GM21737 (cell line): ENCODE results near the gene BCL2L12.

Source experiments
- ATAC-seq: cut with Tn5 transposase; IDR thresholded peaks from one replicate; pipeline ENCODE4 v1.9.1; 2021; ENCODE audit warnings: mild to moderate bottlenecking, moderate library complexity; ENCODE audit not compliant: unreplicated experiment

BCL2L12 gene

GRCh38 chr19:49641688-49642491, 23.8 kb upstream of the BCL2L12 start, which contains the start of gene SCAF1:
SCAF1 (plus strand) TSS chr19:49642209; CDS start chr19:49645027, 2,818 bp downstream.
- peak; percentile 64 for ATAC-seq

DNA sequence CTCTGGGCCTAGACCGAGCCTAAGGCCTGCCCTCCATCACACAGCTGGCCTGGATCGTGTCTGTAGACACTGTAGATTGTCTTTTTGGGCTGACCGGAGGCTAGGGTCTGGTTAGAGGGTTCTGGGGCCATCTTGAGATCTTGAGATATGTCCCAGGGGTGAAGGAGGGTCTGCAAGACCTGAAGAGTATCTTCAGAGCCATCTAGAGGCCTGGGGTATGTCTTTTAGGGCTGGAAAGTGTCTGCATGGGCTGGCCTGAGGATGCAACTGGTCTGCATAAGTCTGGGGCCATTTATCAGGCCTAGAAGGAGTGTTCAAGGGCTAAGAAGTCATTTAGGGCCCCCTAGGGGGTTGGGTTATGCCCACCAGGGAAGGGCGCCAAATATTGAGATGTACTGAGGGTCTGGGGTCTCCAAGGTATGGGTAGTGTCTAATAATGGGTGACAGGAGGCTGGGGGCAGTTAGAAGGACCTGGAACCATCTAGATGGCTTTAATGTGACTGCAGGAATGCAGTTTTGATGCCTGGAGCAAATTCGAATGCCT, 23.2 kb upstream of the BCL2L12 start:
- ATAC-seq: no peak

- ATAC-seq: no peak
Measured at GRCh38 chr19:49643466-49643865, 22.3 kb upstream of the BCL2L12 start.

- no peak for ATAC-seq
Measured at GRCh38 chr19:49645592-49645991, 20.1 kb upstream of the BCL2L12 start.

DNA sequence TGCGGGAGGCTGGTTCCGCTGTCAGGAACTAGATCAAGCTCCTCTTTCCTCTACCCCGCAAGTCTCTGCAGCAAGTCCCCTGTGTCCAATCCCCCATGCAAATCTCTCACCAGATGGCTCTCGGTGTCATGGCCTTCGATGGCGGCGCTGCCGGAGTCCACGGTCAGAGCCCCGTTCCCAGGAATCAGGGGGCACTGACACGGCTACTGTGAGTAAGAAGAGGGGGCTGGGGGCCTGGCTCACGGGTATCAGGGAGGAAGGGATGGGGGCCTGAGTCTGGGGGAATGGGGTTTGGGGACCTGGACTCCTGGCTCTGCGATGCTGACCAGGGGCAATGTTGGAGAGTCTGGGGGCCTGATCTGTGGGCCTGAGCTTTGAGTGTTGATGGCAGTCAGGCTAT, 19.7 kb upstream of the BCL2L12 start:
- ATAC-seq: no peak

DNA sequence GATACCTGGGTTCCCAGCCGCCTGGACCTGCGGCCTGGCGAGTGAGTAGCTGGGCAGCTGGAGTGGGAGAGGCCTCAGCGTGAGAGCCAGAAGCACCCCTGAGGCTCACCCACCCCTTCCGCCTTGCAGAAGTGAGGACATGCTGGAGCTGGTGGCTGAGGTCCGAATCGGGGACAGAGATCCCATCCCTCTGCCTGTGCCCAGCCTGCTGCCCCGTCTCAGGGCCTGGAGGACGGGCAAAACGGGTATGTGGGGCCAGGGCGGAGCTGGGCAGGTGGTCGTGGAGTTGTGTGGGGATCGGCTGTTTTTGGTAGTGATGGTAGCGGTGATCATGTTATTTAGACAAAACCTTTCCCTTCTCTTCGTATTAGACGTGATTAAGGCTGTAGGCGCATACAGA, 19.1 kb upstream of the BCL2L12 start:
- no peak for ATAC-seq

- no peak for ATAC-seq
Measured at GRCh38 chr19:49651029-49651819, 14.5 kb upstream of the BCL2L12 start.

- no peak for ATAC-seq
Measured at GRCh38 chr19:49651820-49652550, 13.7 kb upstream of the BCL2L12 start.

DNA sequence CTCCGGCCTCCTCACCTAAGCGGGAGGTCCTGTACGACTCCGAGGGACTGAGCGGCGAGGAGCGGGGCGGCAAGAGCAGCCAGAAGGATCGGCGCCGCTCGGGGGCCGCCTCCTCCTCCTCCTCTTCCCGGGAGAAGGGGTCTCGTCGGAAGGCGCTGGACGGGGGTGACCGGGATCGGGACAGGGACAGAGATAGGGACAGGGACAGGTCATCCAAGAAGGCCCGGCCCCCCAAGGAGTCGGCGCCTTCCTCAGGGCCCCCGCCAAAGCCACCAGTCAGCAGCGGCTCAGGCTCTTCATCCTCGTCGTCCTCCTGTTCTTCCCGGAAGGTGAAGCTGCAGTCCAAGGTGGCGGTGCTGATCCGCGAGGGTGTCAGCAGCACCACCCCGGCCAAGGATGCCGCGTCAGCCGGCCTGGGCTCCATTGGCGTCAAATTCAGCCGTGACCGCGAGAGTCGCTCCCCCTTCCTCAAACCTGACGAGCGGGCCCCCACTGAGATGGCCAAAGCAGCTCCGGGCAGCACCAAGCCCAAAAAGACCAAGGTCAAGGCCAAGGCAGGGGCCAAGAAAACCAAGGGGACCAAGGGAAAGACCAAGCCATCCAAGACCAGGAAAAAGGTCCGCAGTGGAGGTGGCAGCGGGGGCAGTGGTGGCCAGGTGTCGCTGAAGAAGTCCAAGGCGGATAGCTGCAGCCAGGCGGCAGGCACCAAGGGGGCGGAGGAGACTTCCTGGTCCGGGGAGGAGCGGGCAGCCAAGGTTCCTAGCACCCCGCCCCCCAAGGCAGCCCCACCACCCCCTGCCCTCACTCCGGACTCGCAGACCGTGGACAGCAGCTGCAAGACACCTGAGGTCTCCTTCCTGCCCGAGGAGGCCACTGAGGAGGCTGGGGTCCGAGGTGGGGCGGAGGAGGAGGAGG, 12.9 kb upstream of the BCL2L12 start:
- no peak for ATAC-seq

- ATAC-seq: no peak
Measured at GRCh38 chr19:49653466-49653806, 12.3 kb upstream of the BCL2L12 start.

DNA sequence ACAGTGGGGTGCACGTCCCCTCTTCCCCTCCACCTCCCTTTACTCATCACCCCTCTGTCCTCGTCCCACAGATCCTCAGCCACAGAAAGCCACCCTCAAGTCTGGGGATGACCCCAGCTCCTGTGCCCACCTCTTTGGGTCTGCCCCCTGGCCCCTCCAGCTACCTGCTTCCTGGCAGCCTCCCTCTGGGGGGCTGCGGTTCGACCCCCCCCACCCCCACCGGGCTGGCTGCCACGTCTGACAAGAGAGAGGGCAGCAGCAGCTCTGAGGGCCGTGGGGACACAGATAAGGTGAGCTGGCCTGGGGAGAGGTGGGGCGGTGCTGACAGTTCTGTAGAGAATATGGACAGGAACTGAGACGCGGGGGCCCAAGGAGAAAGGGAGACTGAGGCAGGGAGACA, 11.2 kb upstream of the BCL2L12 start:
- no peak for ATAC-seq

DNA sequence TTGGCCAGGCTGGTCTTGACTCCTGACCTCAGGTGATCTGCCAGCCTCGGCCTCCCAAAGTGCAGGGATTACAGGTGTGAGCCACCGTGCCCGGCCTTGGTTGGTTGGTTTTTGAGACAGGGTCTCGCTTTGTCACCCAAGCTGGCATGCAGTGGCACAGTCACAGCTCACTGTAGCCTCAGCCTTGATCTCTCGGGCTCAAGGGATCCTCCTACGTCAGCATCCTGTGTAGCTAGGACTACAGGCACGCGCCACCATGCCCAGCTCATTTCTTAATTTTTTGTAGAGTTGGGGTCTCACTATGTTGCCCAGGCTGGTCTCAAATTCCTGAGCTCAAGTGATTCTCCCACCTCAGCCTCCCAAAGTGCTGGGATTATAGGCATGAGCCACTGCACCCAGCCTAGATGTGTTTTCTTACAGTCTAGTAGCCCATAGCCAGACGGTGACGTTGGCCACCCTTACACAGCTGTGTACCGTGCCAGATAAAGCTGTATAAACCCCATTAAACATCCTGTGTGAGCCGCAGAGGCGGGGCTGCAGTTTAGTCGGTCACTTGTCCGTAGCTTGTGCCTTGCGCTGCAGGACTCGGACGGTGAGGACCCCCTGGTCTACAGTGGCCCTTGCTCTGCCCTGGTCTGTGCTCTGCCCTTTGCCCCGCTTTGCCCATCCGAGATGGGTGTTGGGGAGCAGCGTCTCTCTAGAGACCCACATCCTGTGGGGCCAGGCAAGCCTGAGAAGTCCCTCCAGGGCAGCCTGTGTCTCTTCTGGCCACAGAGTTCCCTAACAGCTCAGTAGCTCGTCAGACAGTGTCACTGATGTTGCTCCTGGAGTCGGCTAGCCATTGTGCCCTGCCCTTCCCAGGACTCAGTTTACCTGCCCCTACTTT, 9.9 kb upstream of the BCL2L12 start:
- ATAC-seq: no peak

DNA sequence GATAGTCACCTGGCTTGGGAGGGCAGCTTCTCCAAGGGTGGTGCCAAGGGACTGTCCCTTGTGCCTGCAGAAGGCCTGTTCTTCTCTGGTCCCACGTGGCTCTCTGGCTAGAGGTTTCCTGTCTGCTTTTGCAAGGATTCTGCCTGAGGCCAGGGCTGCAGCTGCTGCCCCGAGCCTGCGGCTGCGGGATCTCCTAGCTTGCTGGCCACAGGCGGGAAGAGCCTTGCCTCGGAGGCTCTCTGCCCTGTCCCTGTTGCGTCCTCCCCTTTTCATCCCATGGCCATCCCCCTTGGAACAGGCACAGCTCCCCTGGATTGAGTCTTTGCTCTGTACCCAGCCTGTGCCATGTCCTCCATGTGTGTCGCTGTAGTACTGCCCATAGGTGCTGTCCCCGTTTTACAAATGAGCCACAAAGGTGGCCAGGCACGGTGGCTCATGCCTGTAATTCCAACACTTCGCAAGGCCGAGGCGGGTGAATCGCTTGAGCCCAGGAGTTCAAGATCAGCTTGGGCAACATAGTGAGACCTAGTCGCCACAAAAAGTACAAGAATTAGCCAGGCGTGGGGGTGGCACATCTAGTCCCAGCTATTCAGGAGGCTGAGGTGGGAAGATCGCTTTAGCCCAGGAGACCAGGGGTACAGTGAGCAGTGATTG, 9.2 kb upstream of the BCL2L12 start:
- ATAC-seq: no peak

DNA sequence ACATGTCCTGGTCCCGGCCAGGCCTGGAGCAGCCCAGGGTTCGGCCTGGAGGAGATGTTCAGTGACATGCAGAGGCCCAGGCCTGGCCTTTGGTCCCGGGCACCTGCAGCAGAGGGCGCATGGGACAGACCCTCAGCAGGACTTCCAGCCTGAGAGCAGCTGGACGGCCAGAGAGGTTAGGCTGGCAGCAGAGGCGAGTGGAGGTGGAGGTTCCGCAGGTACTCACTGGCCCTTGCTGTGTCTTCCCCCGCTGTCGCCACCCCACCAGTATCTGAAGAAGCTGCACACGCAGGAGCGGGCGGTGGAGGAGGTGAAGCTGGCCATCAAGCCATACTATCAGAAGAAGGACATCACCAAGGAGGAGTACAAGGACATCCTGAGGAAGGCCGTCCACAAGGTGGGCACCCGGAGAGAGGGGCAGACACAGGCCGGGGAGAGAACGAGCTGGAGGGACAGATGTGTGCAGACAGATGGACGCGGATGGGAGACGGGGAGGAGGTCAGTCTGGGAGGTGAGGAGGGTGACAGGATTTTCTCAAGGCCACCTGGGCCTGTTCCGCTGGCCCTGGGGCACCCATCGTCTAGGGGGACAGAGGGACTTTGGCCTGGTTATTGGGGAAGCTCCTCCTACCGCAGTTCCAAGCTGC, 8.1 kb upstream of the BCL2L12 start:
- no peak for ATAC-seq

GRCh38 chr19:49658139-49658517, 7.6 kb upstream of the BCL2L12 start:
- ATAC-seq: no peak

GRCh38 chr19:49658566-49659442, 6.9 kb upstream of the BCL2L12 start:
- ATAC-seq: no peak

DNA sequence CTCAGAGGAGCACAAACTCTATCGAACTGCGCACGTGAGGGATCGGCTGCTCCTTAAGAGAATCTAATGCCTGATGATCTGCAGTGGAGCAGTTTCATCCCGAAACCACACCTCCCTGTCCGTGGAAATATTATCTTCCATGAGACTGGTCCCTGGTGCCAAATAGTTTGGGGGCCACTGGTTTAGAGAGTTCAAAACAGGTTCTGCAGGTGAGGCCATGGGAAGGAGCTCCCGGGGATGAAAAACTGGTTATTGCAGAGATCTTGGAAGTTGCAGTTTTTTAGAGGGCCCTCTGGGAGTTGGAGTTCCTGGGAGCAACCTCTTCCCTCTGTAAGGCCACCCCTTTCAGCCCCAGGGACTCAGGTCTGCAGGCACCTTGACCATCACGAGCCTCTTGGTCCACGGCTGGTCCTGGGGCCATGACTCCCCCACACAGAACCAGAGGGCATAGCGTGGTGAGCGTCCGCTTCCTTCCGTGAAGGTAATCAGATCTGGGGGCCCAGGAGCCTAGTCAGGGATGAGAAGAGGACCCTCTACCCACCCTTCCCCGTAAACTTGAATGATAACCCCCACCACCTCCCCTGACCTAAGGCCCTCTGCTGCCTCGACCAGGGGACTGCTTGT, 5.3 kb upstream of the BCL2L12 start:
- ATAC-seq: no peak
